Stimulated activated memory B cell treated with anti-CD40 and anti-IgM and Interleukin-4, amounts not matched to agents 10 μg/mL and 1 μg/mL and 100 μg/mL, for 72 hours (primary cell): Measurements from ENCODE around the gene FAM83C.

Experiments
- ATAC-seq: fragments of 150-1000 bp; cut with Tn5 transposase; 2 replicates; pipeline ENCODE4 v1.10.0; 2021
- H3K27ac Mint-ChIP-seq: one replicate; pipeline ENCODE4 v1.8.0; 2022; ENCODE audit warnings: mild to moderate bottlenecking, mixed read lengths
- H3K27me3 Mint-ChIP-seq: one replicate; pipeline ENCODE4 v1.8.0; 2022; ENCODE audit warnings: mixed read lengths
- H3K36me3 Mint-ChIP-seq: one replicate; pipeline ENCODE4 v1.8.0; 2022; ENCODE audit warnings: mixed read lengths
- H3K4me1 Mint-ChIP-seq: one replicate; pipeline ENCODE4 v1.8.0; 2022; ENCODE audit warnings: mixed read lengths
- H3K4me3 Mint-ChIP-seq: one replicate; pipeline ENCODE4 v1.8.0; 2022; ENCODE audit warnings: mild to moderate bottlenecking, moderate library complexity, mixed read lengths
- H3K9me3 Mint-ChIP-seq: one replicate; pipeline ENCODE4 v1.8.0; 2022; ENCODE audit warnings: mixed read lengths

The FAM83C gene

GRCh38 chr20:35291654-35292503 is at the start of gene FAM83C:
Gene FAM83C (minus strand): TSS chr20:35292425. CDS start chr20:35292304, 121 bp downstream.
- ATAC-seq, result no peak
- Mint-ChIP-seq H3K9me3 (no peaks in the 10 kb centered on the region), H3K4me3 (no peak within 1 kb of the TSS), H3K36me3 (no peaks in the 10 kb centered on the region), H3K27me3 (peaks cover 40% of the 10 kb centered on the region), H3K27ac (no peak within 1 kb of the TSS), H3K4me1 (no peaks in the 10 kb centered on the region)

- no peaks in the 10 kb centered on the region for H3K27me3 Mint-ChIP-seq
- no peak for ATAC-seq
- H3K9me3 Mint-ChIP-seq, result no peaks in the 10 kb centered on the region
- H3K4me3 Mint-ChIP-seq, result no peak overlapping the region
- peaks cover 37% of the 10 kb centered on the region for H3K36me3 Mint-ChIP-seq
- no peak overlapping the region for H3K27ac Mint-ChIP-seq
- H3K4me1 Mint-ChIP-seq, result no peaks in the 10 kb centered on the region
Measured at GRCh38 chr20:35341366-35342028, 49.3 kb upstream of the FAM83C start.

- Mint-ChIP-seq H3K9me3 (no peaks in the 10 kb centered on the region), H3K27me3 (no peaks in the 10 kb centered on the region)
Measured at GRCh38 chr20:35340436-35340835, 48.2 kb upstream of the FAM83C start.

GRCh38 chr20:35339636-35340035 is 47.4 kb upstream of the FAM83C start:
- Mint-ChIP-seq H3K9me3 (no peaks in the 10 kb centered on the region), H3K27me3 (no peaks in the 10 kb centered on the region), H3K4me1 (no peaks in the 10 kb centered on the region), H3K36me3 (peaks cover 20% of the 10 kb centered on the region), H3K27ac (no peak overlapping the region), H3K4me3 (no peak overlapping the region)
- no peak for ATAC-seq

More at GRCh38 chr20:35340436-35340835, 48.2 kb upstream of the FAM83C start:
- no peak for ATAC-seq
- Mint-ChIP-seq H3K36me3 (peaks cover 26% of the 10 kb centered on the region), H3K27ac (no peak overlapping the region), H3K4me1 (no peaks in the 10 kb centered on the region), H3K4me3 (no peak overlapping the region)

GRCh38 chr20:35339007-35339406 is 46.8 kb upstream of the FAM83C start:
- no peak for ATAC-seq
- H3K4me1 Mint-ChIP-seq, result no peaks in the 10 kb centered on the region
- H3K36me3 Mint-ChIP-seq, result peaks cover 23% of the 10 kb centered on the region
- no peak overlapping the region for H3K4me3 Mint-ChIP-seq
- no peak overlapping the region for H3K27ac Mint-ChIP-seq
- H3K9me3 Mint-ChIP-seq, result no peaks in the 10 kb centered on the region
- no peaks in the 10 kb centered on the region for H3K27me3 Mint-ChIP-seq

- Mint-ChIP-seq H3K27me3 (no peaks in the 10 kb centered on the region), H3K4me3 (no peak overlapping the region), H3K27ac (no peak overlapping the region), H3K36me3 (peaks cover 6% of the 10 kb centered on the region), H3K4me1 (no peaks in the 10 kb centered on the region), H3K9me3 (no peaks in the 10 kb centered on the region)
- ATAC-seq, result no peak
Measured at GRCh38 chr20:35334311-35335101, 42.3 kb upstream of the FAM83C start.

GRCh38 chr20:35333606-35334005 is 41.4 kb upstream of the FAM83C start:
- H3K9me3 Mint-ChIP-seq, result no peaks in the 10 kb centered on the region
- peaks cover 13% of the 10 kb centered on the region for H3K36me3 Mint-ChIP-seq
- H3K27ac Mint-ChIP-seq, result no peak overlapping the region
- no peaks in the 10 kb centered on the region for H3K27me3 Mint-ChIP-seq
- no peaks in the 10 kb centered on the region for H3K4me1 Mint-ChIP-seq
- no peak overlapping the region for H3K4me3 Mint-ChIP-seq
- no peak for ATAC-seq

- H3K9me3 Mint-ChIP-seq, result no peaks in the 10 kb centered on the region
- H3K27me3 Mint-ChIP-seq, result no peaks in the 10 kb centered on the region
- H3K4me3 Mint-ChIP-seq, result no peak overlapping the region
- peaks cover 16% of the 10 kb centered on the region for H3K36me3 Mint-ChIP-seq
- no peak for ATAC-seq
- no peak overlapping the region for H3K27ac Mint-ChIP-seq
- H3K4me1 Mint-ChIP-seq, result no peaks in the 10 kb centered on the region
Measured at GRCh38 chr20:35332540-35333200, 40.4 kb upstream of the FAM83C start.

- Mint-ChIP-seq H3K4me3 (no peak overlapping the region), H3K27me3 (no peaks in the 10 kb centered on the region), H3K27ac (no peak overlapping the region), H3K36me3 (peaks cover 33% of the 10 kb centered on the region), H3K4me1 (peaks cover 10% of the 10 kb centered on the region), H3K9me3 (no peaks in the 10 kb centered on the region)
- ATAC-seq, result no peak
Measured at GRCh38 chr20:35329435-35330139, 37.4 kb upstream of the FAM83C start.

GRCh38 chr20:35328689-35329088 is 36.5 kb upstream of the FAM83C start:
- Mint-ChIP-seq H3K9me3 (no peaks in the 10 kb centered on the region), H3K27ac (no peak overlapping the region), H3K4me1 (peaks cover 10% of the 10 kb centered on the region), H3K36me3 (peaks cover 27% of the 10 kb centered on the region), H3K4me3 (no peak overlapping the region), H3K27me3 (no peaks in the 10 kb centered on the region)
- ATAC-seq, result no peak

GRCh38 chr20:35328095-35328685 is 36.0 kb upstream of the FAM83C start:
- ATAC-seq, result no peak
- peaks cover 10% of the 10 kb centered on the region for H3K4me1 Mint-ChIP-seq
- H3K27me3 Mint-ChIP-seq, result no peaks in the 10 kb centered on the region
- H3K27ac Mint-ChIP-seq, result no peak overlapping the region
- H3K4me3 Mint-ChIP-seq, result no peak overlapping the region
- H3K36me3 Mint-ChIP-seq, result peaks cover 27% of the 10 kb centered on the region
- no peaks in the 10 kb centered on the region for H3K9me3 Mint-ChIP-seq

GRCh38 chr20:35327074-35327976 is 35.1 kb upstream of the FAM83C start:
- H3K36me3 Mint-ChIP-seq, result peaks cover 27% of the 10 kb centered on the region
- no peak for ATAC-seq
- peaks cover 10% of the 10 kb centered on the region for H3K4me1 Mint-ChIP-seq
- no peak overlapping the region for H3K4me3 Mint-ChIP-seq
- H3K27me3 Mint-ChIP-seq, result no peaks in the 10 kb centered on the region
- no peak overlapping the region for H3K27ac Mint-ChIP-seq
- H3K9me3 Mint-ChIP-seq, result no peaks in the 10 kb centered on the region

- H3K27ac Mint-ChIP-seq, result no peak overlapping the region
- H3K4me1 Mint-ChIP-seq, result peaks cover 10% of the 10 kb centered on the region
- no peaks in the 10 kb centered on the region for H3K27me3 Mint-ChIP-seq
- ATAC-seq, result no peak
- H3K9me3 Mint-ChIP-seq, result no peaks in the 10 kb centered on the region
- H3K36me3 Mint-ChIP-seq, result peaks cover 27% of the 10 kb centered on the region
- H3K4me3 Mint-ChIP-seq, result no peak overlapping the region
Measured at GRCh38 chr20:35326740-35327073, 34.5 kb upstream of the FAM83C start.
